Loucy (cell line): ENCODE measurements around the gene TXN2.

Experiments
- H2AFZ ChIP-seq: fragments of 200-600 bp; sonication (generic); 2 replicates; pipeline ENCODE4 v1.6.0; 2016; ENCODE audit warnings: antibody characterized with exemption, mild to moderate bottlenecking, low read length, moderate library complexity
- H3F3A ChIP-seq: fragments of 200-600 bp; 2 replicates; pipeline ENCODE4 v1.6.0; 2016; ENCODE audit warnings: antibody characterized with exemption, low read depth, mild to moderate bottlenecking
- H3K27me3 ChIP-seq: fragments of 200-600 bp; sonication (generic); 2 replicates; pipeline ENCODE4 v1.6.1; 2014; ENCODE audit warnings: low read length, mild to moderate bottlenecking; ENCODE audit not compliant: insufficient read depth, poor library complexity, severe bottlenecking
- H3K36me3 ChIP-seq: fragments of 200-600 bp; sonication (generic); 2 replicates; pipeline ENCODE4 v1.6.1; 2016; ENCODE audit warnings: low read length; ENCODE audit not compliant: insufficient read depth
- H3K4me1 ChIP-seq: fragments of 200-600 bp; sonication (generic); 2 replicates; pipeline ENCODE4 v1.5.1; 2014; ENCODE audit warnings: low read length, mild to moderate bottlenecking; ENCODE audit not compliant: insufficient read depth, poor library complexity, severe bottlenecking
- H3K4me2 ChIP-seq: fragments of 200-600 bp; sonication (generic); 2 replicates; pipeline ENCODE4 v1.6.0; 2014; ENCODE audit warnings: antibody characterized with exemption, low read length, low read depth, mild to moderate bottlenecking; ENCODE audit not compliant: poor library complexity, severe bottlenecking
- H3K4me3 ChIP-seq: fragments of 200-600 bp; sonication (generic); 2 replicates; pipeline ENCODE4 v1.5.1; 2014; ENCODE audit warnings: low read length, mild to moderate bottlenecking, mixed read lengths; ENCODE audit not compliant: poor library complexity, severe bottlenecking
- H3K79me2 ChIP-seq: fragments of 200-600 bp; sonication (generic); 2 replicates; pipeline ENCODE4 v1.6.1; 2014; ENCODE audit warnings: low read length; ENCODE audit not compliant: insufficient read depth
- H3K9ac ChIP-seq: fragments of 200-600 bp; sonication (generic); 2 replicates; pipeline ENCODE4 v1.6.0; 2014; ENCODE audit warnings: mild to moderate bottlenecking, low read depth, low read length, moderate library complexity; ENCODE audit not compliant: poor library complexity, severe bottlenecking
- H3K9me2 ChIP-seq: fragments of 200-600 bp; sonication (generic); replicated peaks from 2 replicates; pipeline ENCODE4 v1.6.1; 2016; ENCODE audit warnings: low read depth, low read length, mixed read lengths
- H3K9me3 ChIP-seq: fragments of 200-600 bp; sonication (generic); 2 replicates; pipeline ENCODE4 v1.6.1; 2014; ENCODE audit warnings: mild to moderate bottlenecking, antibody characterized with exemption, low read length, low read depth; ENCODE audit not compliant: insufficient read depth
- H4K20me1 ChIP-seq: fragments of 200-600 bp; sonication (generic); 2 replicates; pipeline ENCODE4 v1.6.0; 2014; ENCODE audit warnings: antibody characterized with exemption, low read length, mild to moderate bottlenecking; ENCODE audit not compliant: insufficient read depth, poor library complexity, severe bottlenecking
- CTCF ChIP-seq: fragments of 200-600 bp; sonication (generic); conservative IDR thresholded peaks from 2 replicates; pipeline ENCODE4 v1.5.1; 2014; ENCODE audit warnings: mild to moderate bottlenecking, antibody characterized with exemption, low read length
- EZH2phosphoT487 ChIP-seq: fragments of 200-600 bp; IDR thresholded peaks from 2 replicates; pipeline ENCODE4 v1.6.1; 2018; ENCODE audit warnings: antibody characterized with exemption, mild to moderate bottlenecking, moderate library complexity, borderline replicate concordance

Gene TXN2

GRCh38 chr22:36510384-36510783, 28.9 kb upstream of the TXN2 start:
- Histone ChIP-seq H2AFZ (no peak overlapping the region), H3K4me2 (no peak overlapping the region), H3K36me3 (peaks cover 45% of the 10 kb centered on the region; the same call in 1 of the 2 replicates), H3K27me3 (no peaks in the 10 kb centered on the region), H4K20me1 (peaks cover 2% of the 10 kb centered on the region), H3K4me3 (no peak overlapping the region), H3K9me2 (no peaks in the 10 kb centered on the region), H3F3A (peaks cover 7% of the 10 kb centered on the region; the same call in 1 of the 2 replicates), H3K4me1 (peaks cover 17% of the 10 kb centered on the region), H3K9ac (no peak overlapping the region), H3K9me3 (no peaks in the 10 kb centered on the region), H3K79me2 (peaks cover 13% of the 10 kb centered on the region)
- TF ChIP-seq EZH2phosphoT487 (no peak), CTCF (no peak)

- H3K9me2 ChIP-seq = no peaks in the 10 kb centered on the region
- H3K4me1 ChIP-seq = peaks cover 23% of the 10 kb centered on the region
- no peaks in the 10 kb centered on the region for H3K9me3 ChIP-seq
- H3K9ac ChIP-seq = peak overlapping the region; percentile 80
- H2AFZ ChIP-seq = peak overlapping the region; percentile 86
- H3K36me3 ChIP-seq = peaks cover 20% of the 10 kb centered on the region; the same call in 1 of the 2 replicates
- H3F3A ChIP-seq = peaks cover 7% of the 10 kb centered on the region; the same call in 1 of the 2 replicates
- no peaks in the 10 kb centered on the region for H3K27me3 ChIP-seq
- peak overlapping the region; percentile 78 for H3K4me3 ChIP-seq
- peaks cover 7% of the 10 kb centered on the region for H4K20me1 ChIP-seq
- H3K79me2 ChIP-seq = peaks cover 30% of the 10 kb centered on the region
- H3K4me2 ChIP-seq = peak overlapping the region; percentile 85
- TF ChIP-seq EZH2phosphoT487 (no peak), CTCF (no peak)
Measured at GRCh38 chr22:36507518-36508010, 26.1 kb upstream of the TXN2 start.

- Histone ChIP-seq H4K20me1 (peaks cover 7% of the 10 kb centered on the region), H2AFZ (peak within 1 kb of the TSS; percentile 86), H3K4me3 (peak within 1 kb of the TSS; percentile 78), H3K27me3 (no peaks in the 10 kb centered on the region), H3K9me2 (no peaks in the 10 kb centered on the region), H3F3A (peaks cover 7% of the 10 kb centered on the region; the same call in 1 of the 2 replicates), H3K9ac (peak within 1 kb of the TSS; percentile 80), H3K79me2 (peaks cover 30% of the 10 kb centered on the region), H3K4me1 (peaks cover 23% of the 10 kb centered on the region), H3K9me3 (no peaks in the 10 kb centered on the region), H3K4me2 (peak within 1 kb of the TSS; percentile 85), H3K36me3 (peaks cover 14% of the 10 kb centered on the region; the same call in 1 of the 2 replicates)
- no peak for TF ChIP-seq EZH2phosphoT487
- TF ChIP-seq CTCF = no peak
Measured at GRCh38 chr22:36506637-36507517, 25.4 kb upstream of the TXN2 start, which contains the start of gene FOXRED2. TSS of gene FOXRED2 (minus strand) at chr22:36507040. CDS start at chr22:36506422, 618 bp downstream.
